ENCODE results near the gene TGFBR3.

TGFBR3 gene

DNA sequence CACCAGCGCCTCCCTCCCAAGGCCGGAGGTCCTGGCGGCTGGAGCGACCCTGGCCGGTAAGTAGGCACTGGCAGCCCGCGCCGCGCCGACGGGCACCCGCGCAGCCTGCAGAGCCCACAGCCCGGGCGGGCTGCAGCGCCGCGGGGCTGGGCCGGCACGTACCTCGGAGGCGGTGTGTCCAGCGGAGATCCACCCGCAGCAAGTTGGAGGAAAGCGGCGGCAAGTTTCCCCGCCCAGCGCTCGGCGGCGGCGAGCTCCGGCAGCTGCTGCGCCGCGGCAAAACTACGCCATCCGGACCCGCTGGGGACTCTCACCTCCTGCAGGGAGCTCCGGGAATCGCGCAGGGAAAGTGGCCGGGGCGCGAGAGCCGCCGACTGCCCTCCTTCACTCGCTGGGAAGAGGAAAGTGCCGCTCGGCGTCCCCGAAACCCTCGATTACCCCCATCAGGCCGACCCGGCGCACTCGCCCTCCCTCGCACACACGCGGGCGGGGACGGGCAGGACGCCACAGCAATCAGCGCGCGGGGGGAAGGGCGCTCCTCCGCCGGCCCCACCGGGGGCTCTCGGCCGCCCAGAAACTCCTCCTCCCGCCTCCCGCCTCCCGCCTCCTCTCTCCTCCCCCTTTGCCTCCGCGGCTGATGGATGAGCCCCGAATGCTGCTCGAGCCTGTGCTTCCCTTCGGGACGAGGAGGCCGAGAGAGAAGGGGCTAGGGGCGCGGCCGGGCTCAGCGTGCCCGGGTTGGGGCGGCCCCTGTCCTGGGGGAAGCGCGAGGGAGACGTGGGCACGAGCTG lies at the start of gene TGFBR3:
Gene TGFBR3 (minus strand): TSS at position 436 of the 791 bp plus-strand sequence. CDS start 24,620 bp downstream, outside the sequence.
- DNase-seq (ENCODE audit: low read depth in 2 of 2, low spot score in 1 of 2) = peak; percentile 47 to 64

DNA sequence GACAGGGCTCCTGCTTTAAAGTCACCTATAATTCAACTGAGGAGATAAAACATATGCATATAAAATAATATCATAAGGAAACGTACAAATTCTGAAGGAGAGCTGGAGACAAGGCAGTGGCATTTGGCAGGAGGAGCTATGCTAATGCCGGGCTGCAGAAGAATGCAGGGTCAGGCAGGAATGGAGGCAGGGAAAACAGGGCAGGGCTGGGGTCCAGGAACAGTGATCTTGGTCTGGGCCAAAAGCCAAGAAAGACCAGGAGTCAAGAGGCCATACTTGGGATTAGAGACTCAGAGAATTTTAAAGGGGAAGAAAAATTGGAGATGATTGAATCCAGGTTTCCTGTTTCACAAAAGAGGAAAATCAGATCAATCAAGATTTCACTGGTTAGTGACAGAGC lies 43.3 kb upstream of the TGFBR3 start:
- no peak for DNase-seq (ENCODE audit: low read depth in 2 of 2, low spot score in 1 of 2)

DNA sequence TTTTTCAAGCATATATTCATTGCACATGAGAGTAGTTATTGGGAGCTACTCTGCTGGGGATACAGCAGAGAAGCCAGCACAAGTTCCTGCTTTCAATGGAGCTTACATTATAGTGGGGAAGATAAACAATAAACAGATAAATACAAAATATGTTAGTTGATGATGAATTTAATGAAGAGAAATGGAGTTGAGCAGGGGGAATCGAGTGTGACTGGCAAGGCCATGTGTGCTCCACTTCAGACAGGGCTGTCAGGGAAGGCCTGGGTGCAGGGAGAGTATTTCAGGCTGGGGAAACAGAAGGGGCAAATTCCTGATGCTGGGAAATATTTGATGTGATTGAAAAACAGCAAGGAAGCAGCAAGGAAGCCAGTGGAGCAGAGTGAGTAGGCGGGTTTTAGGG lies 42.1 kb upstream of the TGFBR3 start:
- no peak for DNase-seq (ENCODE audit: low read depth in 2 of 2, low spot score in 1 of 2)

DNA sequence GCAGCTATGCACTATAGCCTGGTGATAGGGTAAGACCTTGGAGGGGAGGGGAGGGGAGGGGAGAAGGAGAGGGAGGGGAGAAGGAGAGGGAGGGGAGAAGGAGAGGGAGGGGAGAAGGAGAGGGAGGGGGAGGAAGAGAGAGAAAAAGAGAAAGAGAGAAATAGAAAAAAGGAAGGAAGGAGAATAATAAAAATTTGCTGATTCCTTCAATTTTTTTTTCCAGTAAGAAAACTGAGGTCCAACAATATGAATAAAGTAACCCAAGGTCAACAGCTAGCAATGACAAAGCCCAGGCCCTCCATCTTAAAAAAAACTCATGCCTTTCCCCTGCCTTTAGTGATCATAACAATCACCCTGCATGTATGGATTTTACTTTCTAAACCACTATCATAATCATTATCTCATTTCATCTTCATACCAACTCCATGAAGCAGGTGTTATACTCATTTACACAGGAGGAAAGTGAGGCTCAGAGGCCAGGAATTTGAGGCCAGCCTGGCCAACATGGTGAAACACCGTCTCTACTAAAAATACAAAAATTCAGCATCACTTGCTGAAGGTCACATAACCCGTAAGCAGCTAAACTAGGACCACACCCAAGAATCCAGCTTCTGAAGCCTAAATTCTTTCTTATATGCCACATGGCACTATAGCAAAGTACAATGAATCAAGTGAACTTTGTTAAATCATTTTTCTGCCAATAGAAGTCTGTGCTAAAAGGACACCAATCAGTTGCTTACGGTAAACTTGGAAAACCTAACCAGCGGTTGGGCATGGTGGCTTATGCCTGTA lies 39.9 kb upstream of the TGFBR3 start:
- no peak for DNase-seq (ENCODE audit: low read depth in 2 of 2, low spot score in 1 of 2)

DNA sequence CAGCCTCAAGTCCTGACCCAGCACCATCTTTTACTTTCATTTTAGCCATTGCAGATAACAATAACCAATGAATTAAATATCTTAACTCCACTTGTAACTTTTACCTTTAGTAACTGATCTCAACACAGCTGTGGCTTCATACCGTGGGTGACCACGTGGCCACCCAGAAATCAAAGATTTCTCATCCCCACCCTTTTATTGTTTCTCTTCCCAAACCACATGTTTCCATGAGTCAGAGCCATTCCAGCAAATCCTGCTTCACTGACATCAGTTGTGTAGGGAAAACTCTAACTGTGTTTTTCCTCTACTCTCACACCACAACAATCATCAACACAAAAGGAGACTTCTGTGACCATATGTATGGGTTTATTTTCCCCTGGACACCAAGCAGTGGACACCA lies 38.2 kb upstream of the TGFBR3 start:
- DNase-seq (ENCODE audit: low read depth in 2 of 2, low spot score in 1 of 2) = no peak

DNA sequence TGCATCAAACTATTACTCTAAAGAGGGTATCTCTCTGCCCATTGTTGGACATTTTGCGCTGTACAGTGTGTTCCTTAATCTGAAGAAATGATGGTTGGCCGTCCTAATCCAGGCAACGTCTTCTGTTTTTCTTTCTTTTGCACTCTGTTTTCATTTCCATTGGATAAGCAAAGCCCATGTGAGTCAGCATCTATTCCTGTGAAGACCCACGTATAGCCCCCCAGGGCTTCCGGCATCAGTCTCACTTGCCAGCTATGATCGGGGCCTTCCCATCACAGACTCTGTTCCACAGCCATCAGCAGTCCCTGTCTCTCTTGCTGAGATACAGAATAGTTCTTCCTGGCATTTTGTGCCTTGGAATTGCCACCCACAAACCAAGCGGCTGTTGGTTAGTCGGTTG lies 34.0 kb upstream of the TGFBR3 start:
- DNase-seq (ENCODE audit: low read depth in 2 of 2, low spot score in 1 of 2) = no peak

DNA sequence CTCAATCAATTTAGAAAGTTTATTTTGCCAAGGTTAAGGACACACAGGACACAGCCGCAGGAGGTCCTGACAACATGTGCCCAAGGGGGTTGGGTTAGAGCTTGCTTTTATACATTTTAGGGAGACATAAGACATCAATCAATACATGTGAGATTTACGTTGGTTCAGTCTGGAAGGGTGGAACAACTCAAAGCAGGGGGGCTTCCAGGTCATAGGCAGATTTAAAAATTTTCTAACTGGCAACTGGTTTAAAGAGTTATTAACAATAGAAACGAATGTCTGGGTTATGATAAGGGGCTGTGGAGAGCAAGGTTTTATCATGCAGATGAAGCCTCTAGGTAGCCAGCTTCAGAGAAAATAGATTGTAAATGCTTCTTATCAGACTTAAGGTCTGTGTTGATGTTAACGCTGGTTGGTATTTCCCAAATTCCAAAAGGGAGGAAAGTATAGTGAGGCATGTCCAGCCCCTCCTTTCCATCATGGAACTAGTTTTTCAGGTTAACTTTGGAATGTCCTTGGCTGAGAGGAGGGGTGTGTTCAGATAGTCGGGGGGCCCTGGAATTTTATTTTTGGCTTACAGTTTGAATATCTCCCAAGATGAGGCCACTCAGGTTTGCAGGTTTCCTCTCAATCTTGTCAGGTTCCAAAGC lies 31.0 kb upstream of the TGFBR3 start:
- no peak for DNase-seq (ENCODE audit: low read depth in 2 of 2, low spot score in 1 of 2)

DNA sequence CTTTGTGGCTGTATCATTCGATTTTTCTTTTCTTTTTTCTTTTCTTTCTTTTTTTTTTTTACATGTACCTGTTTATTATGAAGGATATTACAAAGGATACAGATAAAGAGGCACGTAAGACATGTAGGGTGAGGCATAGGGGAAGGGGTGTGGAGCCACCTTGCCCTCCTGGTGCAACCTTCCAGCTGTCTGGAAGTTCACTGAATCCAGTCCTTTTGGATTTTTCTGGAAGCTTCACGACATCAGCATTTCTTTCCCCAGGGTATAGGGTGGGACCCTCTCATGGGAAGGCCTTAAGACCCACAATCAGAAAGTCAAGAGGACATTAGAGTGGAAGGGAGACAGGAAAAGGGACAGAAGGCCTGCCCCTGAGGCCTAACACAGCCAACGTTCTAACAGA lies 30.1 kb upstream of the TGFBR3 start:
- DNase-seq (ENCODE audit: low read depth in 2 of 2, low spot score in 1 of 2) = no peak

DNA sequence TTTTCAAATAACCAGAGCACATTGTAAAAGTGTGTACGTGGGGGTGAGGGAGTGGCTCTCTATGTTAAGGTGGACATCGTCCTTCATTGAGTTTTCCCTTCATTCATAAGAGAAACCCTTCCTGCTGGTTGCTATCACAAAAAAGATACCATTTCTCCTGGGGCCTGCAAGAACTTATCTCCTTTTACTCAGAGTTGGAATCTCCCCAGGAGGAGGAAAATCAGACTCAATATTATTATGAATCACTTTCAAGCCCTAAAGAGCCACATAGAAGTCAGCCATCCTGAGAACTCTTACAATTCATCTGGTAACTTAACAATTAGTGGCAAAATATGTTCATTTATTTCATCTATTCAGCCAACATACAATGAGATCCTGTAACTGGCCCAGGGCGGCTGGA lies 27.1 kb upstream of the TGFBR3 start:
- DNase-seq (ENCODE audit: low read depth in 2 of 2, low spot score in 1 of 2) = no peak

DNA sequence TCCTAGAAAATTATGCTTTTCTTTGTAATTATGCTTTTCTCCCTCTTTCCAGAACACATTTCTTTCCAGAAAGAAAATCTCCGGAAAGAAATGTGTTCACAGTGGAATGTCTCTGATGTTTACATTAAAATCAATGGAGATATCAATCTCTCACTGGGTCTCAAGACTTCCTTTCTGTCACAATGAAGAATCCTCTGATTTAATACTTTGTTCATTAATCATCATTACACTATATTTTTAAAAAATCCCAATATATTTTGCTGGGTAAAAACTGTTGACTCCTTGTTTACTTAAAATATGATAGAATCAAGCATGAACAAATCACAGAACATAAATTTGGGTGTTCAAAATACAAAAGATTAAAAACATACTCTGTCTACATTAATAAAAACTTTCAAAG lies 26.3 kb upstream of the TGFBR3 start:
- no peak for DNase-seq (ENCODE audit: low read depth in 2 of 2, low spot score in 1 of 2)

DNA sequence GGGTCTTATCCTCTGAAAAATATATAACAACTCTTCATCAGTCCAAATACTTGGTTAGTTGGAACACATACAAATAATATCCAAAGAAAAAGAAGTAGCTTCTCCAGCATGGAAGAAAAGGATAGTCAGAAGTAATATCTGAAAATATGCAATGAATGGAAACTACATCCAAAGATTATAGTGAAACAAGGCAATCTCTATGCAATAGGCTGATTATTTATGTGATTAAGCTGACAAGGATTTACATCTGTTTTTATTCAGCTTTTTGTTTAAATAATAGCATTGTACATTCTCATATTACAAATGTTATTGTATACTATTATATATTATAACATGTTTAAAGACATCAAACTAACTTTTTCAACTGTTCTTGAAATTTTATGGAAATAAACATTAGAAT lies 15.3 kb upstream of the TGFBR3 start:
- DNase-seq (ENCODE audit: low read depth in 2 of 2, low spot score in 1 of 2) = no peak

DNA sequence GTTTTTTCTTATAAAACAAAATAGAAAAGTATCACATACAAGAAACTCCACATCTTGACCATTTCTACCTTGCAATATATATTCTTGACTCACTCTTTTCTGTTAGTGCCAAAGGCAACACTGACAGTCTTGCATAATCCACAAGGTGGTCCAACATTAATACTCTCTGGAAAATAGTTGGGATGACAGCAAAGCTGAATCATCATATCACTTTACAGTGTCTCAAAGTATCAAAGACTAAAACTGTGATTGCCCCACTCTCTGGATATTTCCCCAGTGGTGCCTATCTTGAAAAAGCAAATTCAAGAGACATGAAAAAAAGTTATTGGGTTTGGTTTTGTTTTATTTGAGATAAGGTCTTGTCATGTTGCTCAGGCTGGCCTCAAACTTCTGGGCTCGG lies 14.6 kb upstream of the TGFBR3 start:
- DNase-seq (ENCODE audit: low read depth in 2 of 2, low spot score in 1 of 2) = no peak

DNA sequence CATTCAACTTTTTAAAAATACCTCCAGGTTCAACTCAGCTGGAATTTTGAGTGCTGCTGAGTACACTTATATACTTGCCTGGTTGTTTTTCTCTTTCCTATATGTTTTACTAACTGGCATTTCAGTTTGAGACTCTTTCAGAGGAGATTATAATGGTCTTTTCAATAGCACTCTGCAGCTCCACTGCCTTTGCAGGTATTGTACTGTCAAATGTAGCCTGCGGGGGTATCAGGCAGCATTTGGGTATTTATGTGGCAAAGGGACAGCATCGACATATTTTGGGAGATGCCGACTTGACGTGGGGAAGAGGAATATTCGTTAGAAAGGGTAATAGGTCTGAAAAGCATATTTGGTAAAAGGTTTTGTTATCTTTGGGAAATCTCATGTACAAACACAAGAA lies 11.1 kb upstream of the TGFBR3 start:
- no peak for DNase-seq (ENCODE audit: low read depth in 2 of 2, low spot score in 1 of 2)

DNA sequence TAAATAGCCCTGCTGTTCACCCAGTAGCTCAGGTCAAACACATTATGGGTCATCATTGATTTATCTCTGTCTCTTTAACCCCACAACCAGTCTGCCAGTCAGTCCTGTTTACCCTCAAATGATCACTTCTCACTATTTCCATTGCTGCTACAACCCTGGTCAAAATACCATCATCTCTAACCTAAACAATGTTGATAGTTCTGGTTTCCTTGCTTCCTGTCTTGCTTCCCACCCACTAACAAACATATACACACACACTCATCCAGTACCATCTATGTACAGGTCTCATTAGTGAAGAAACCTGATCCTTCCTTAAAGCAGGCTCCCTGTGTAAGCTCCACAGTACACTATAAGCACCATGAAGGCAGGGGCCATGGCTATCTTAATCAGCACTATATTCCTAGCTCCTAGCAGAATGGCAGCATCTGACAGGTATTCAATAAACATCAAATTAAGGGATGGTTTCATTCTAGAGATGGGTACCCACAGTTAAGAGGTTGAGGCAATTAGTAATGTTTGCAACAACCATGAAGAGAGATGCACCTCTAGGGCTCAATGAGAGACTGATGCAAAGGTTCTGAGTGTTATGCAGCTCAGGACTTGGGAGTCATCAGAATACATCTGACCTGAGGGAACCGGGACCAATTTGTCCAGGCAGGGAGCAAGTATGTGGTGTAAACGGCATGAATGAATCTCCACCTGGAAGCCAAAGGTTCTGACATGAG lies 10.0 kb upstream of the TGFBR3 start:
- DNase-seq (ENCODE audit: low read depth in 2 of 2, low spot score in 1 of 2) = no peak

DNA sequence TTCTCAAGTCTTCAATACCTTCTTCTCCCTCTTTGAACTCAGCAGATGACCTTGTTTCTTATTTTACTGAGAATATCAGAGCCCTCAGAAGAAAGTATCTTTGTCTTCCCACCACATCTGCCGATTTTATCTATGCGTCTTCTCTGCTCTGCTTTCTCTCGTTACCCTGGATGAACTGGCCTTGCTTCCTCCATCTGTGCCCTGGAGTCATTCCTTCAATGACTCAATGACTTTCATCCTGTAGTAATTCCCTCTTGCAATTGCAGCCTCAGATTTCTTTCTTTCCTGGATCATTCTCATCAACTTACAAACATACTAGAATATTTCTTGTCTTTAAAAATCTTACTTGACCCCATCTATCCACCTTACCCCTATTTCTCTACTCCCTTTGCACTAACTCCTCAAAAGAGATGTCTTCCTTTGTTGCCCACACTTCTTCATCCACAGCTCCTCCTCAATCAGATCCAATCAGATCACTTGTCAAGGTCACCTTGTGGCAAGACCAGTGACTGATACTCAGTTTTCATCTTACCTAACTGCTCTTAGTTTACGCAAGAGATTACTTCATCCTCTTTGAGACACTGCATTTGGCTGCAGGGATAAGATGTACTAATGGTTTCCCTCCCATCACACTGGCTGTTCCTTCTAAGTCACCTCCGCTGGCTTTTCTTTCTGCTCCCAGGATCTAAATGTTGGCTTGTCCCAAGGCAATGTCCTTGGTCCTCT lies 8.2 kb upstream of the TGFBR3 start:
- DNase-seq (ENCODE audit: low read depth in 2 of 2, low spot score in 1 of 2) = no peak

DNA sequence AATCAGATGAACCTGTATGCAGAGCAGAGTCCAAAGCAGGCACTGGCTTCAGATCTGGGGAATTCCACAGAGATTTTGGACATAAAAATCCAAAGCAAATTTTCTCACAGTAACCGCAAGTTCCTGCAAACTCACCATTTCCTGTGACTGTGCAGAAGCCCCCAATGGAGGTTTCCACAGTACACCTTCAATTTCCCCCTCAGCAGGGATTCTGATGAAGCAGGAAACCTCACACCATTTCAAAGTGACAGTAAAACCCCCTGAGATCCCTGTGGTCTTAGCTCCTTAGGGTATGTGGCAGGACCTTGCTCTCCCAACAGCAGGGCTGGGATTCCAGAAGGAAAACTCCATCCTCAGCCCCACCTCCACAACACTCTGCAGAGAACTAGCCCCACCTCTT lies 6.0 kb upstream of the TGFBR3 start:
- no peak for DNase-seq (ENCODE audit: low read depth in 2 of 2, low spot score in 1 of 2)

DNA sequence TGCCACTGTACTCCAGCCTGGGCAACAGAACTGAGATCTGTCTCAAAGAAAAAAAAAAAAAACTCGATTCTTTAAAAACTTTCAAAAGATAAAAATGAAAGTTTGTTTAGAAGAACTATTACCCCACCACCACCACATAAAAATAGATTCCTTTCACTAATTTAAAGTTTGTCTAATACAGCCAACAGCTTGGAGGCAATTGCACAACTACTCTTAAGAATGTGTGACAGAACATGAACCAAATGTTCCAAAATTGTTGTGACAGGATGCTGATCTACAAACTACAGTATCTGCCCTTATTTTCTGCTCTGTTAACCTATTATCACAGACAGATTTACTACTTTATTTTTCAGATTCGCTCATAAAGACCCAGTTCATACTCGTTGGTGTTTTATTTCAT lies 5.5 kb upstream of the TGFBR3 start:
- no peak for DNase-seq (ENCODE audit: low read depth in 2 of 2, low spot score in 1 of 2)

DNA sequence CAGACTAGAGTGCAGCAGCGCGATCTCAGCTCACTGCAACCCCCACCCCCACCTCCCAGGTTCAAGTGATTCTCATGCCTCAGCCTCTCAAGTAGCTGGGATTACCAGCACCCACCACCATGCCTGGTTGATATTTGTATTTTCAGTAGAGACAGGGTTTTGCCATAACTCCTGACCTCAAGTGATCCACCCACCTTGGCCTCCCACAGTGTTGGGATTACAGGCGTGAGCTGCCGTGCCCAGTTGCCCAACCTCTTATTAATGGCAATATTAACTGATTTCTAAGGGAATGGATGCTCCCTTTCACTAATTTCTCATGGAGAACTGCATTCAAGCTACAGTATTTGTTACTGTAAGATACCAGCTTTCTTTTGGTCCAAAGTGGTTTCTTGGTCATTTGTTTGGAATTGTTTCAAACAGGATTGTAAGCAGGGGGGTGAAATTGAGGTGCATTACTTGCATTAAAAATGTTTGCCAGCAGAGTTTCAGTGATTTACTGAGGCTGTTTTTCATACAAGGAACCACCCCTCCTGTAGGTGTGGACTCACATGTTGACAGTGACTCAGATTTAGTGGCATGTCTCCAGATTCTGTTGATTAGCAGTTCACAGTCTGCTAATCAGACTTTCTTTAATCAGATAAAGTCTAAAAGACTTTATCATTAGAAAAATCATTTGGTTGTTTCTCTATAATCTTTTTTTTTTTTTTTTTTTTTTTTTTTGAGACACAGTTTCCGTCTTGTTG lies 3.9 kb upstream of the TGFBR3 start:
- DNase-seq (ENCODE audit: low read depth in 2 of 2, low spot score in 1 of 2) = no peak

DNA sequence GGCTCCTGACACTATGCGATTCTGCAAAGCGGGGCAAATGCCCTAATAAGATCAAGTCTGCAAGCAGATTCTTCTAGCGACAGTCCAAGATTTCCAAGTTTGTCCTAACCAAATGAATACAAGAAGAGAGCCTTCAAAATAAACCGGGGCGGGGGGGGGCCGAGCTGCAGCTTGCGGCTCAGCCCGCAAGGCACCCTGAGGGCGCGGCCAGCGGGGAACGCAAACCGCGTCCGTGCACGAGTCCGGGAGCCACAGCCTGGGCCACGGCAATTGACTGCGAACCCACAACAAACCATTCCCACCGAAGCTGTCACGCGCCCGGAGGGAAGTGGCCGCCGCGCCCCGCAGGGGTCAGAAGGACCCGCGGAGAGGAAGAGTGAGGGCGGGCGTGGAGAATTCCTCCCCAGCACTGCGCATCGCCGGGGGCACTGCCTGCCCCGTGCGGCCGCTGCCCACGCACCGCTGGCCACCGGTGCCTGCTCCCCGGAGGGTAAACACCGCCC lies 687 bp downstream of the TGFBR3 start:
- no peak for DNase-seq (ENCODE audit: low read depth in 2 of 2, low spot score in 1 of 2)
